GM19351 (cell line): ENCODE results near the gene EPGN.
A peak's percentile ranks its signal among the peaks of the same experiment; 100 is the strongest.

Experiments
- ATAC-seq: cut with Tn5 transposase; IDR thresholded peaks from one replicate; pipeline ENCODE4 v1.9.1; 2021; ENCODE audit warnings: mild to moderate bottlenecking, moderate library complexity; ENCODE audit not compliant: unreplicated experiment

Gene EPGN, protein sequence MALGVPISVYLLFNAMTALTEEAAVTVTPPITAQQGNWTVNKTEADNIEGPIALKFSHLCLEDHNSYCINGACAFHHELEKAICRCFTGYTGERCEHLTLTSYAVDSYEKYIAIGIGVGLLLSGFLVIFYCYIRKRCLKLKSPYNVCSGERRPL

DNA sequence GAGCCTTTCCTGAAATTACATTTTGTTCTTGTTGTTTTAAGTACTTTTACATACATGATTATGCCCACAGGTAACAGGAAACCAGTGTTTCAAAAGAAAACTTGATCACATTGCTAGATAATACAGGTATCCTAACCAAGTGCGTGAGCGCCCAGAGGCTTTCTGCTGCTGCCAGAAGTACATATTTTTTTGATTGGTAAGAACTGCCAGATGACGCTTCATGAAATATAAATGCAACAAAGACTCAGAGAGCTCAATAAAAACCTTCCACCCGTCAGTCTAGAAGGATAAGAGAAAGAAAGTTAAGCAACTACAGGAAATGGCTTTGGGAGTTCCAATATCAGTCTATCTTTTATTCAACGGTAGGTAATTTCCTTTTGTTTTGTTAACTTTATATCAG, at the start of gene EPGN:
Gene EPGN, plus strand, starts transcription at position 256 of the 400 bp plus-strand sequence. Its CDS starts 64 bp downstream, at position 320.
- ATAC-seq = no peak

DNA sequence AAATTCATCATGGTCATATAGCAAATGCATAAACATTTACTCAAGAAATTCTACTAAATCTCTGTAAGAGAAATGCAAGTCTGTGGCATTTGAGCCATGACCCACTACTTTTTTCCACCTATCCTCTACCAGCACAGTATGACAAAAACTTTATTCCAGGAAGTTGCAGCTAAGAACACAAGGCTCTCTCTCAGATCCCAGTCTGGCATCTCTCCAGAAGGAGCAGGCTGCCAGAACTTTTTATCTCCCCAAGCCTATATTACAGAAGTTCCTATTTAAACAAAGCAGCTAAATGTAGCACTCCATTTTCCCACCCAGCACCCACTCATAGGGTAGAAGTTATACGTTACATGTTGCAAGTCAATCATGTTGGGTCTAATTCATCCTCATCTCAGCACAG, 49.3 kb upstream of the EPGN start:
- ATAC-seq = no peak

DNA sequence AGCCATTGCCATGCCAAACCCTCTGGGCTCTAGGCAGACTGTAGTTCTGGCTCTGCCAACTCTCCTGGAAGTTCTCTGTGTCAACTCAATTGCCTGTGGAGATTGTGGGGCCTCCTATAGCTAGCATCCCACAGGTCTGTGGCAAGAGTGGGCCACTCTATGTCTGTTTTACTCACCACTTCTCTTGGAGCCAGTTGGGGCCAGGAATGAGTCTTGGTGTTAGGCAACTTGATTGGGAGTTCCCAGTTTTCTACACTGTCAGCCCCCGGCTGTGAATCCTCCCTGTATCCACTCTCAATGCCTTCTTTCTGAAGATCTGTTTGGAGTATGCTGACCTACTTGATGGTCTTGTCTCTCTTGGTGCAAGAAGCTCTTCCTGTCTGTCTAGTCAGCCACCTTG, 48.2 kb upstream of the EPGN start:
- no peak for ATAC-seq

DNA sequence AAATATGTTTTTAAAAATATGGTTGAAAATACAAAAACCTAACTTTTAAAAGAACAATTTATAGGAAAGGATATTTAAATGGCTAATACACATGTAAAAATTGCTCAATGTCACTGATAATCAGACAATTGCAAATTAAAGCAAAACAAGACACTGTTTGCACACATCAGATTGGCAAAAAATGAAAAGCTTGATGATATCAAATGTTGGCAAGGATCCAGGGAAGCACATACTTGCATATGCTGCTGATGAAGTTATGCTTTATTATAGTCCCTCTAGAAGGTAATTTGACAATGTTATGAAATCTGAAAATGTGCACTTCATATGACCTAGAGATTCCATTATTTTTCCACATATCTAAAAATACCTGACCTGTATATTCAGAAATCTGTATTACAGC, 45.7 kb upstream of the EPGN start:
- ATAC-seq = no peak

DNA sequence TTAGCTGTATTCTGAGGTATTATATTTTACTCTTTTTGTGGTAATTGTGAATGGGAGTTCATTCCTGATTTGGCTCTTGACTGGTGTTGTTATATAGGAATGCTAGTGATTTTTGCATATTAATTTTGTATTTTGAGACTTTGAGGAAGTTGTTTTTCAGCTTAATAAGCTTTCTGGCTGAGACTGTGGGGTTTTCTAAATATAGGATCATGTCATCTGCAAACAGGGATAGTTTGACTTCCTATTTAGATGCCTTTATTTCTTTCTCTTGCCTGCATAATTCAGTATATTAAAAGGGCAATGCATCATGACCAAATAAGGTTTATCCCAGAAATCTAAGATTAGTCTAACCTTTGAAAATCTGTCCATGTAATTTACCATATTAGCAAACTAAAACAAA, 44.7 kb upstream of the EPGN start:
- no peak for ATAC-seq

DNA sequence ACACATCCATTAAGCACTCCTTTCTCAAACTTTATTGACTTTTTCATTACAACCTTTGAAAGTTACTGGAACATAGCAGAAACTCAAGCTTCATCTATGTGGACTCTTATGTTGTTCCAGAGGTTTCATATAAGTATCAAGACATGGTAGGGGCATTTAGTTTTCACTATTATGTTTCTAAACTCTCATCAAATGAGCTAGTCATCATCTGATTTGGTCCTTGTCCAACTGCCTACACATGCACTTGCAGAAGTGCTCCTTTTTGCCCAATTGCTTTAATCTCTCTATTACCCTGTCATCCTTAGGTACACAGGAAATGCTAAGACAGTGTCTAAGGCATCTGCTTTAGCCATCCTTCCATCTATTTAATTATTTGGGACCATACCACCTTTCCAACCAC, 42.2 kb upstream of the EPGN start:
- ATAC-seq = no peak

DNA sequence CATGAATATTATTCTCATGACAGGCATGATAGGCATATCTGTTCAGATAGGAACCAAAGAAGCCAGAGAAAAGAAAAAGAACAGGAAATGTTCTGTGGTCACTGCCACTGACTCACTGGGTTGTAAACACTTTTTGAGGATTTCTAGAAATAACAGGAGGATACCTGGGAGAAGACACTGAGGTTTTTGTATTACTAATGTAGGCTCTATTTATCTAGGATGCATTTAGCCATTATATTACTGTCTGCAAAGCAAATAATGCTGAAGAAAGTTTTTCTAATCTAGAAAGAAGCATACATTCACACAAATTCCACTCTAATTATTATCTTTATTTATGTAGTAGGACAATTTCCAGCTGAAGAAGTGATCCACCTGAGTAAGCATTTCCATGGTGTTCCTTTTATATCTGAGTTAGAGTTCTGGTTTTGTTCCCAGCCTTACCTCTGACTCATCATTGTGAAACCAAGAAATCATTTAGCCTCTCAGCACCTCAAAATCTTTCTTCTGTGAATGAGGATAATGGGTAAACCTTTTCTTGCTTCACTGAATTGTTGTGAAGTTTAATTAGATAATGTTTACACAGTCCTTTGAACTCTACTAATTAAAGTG, 40.2 kb upstream of the EPGN start:
- ATAC-seq = no peak

DNA sequence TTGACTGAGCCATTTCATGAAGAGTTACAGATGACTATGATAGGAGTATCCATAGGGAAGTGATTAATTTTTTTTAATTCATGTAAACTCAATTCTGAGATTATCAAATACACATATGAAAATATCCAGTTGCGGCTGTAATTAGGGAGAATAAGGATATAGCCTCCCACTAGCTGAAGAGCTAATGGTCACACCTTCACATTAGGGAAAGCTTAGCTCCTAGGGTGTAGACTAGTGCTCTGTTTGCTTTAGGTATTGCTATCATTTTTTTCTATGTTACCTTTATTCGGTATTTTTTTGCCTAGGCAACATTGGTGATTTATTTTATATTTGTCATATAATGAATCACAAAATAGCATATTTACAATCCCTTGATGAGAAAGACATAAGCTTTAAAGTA, 39.6 kb upstream of the EPGN start:
- ATAC-seq = no peak

DNA sequence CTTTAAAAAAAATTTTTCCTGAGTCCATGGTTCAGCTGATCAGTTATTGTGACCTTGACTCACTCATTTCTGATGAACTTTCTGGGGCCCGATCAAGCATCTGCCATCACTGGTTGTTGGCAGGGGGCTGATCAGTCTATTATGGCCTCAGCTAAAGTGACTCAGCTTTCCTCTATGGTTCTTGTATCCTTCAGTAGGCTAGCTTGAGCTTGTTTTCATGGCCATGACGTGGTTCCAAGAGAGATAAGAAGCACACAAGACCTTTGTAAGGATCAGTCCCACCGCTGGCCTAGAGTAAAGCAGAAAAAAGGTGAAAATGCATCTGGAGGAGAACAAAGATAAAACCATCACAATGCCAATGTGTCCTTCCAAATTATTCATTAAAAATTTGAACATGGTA, 29.8 kb upstream of the EPGN start:
- no peak for ATAC-seq

DNA sequence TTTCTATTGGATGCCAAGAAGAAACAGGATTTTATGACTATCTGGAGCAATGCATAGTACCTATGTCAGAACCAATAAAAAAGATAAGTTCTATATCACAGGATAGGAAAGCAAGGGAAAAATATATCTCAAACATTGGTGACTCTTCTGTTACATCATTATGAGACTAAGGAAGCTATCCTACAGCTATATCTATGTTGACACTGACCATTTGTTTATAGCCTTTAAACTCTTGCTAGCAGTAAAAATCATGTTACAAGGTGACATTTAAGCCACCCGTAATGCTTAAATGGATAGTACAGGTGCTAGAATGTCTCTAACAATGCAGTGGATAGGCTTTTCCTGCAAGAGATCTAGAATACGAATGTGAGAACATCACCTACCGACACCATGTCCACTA, 28.6 kb upstream of the EPGN start:
- ATAC-seq = no peak

DNA sequence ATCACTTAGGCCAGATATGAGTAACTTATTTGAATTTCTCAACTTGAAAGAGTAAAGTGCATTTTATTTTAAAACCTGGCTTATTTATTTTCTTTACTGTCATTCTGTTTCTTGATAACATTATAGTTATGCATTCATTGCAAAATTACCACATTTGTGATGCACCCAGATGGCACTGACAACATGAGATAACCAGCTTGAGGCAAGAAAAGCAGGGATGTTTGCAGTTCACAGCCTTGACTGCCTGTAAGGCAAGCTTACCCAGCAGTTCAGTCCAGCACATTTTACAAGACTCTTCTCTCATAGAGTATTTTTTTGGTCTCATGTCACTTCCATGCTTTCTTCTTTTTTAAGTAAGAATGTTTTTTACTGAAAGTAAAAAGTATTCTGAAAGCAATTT, 25.3 kb upstream of the EPGN start:
- no peak for ATAC-seq

DNA sequence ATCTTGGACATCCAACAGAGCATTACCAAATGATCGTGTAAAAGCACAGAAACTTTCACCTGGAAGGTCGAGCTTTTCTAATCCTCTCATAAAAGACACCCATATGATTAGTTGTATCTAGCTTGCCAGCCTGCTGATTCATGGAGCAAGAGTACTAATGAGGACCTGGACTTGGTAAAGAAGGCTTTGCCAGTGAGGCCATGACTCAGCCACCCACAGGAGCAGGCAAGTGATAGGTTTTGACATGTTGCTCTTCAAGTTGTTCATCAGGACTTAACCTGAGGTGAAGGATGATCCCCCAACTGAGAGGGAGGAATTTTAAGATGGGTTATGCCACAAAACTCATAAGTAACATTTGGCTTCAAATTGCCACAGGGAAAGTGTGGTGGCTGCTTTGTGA, 24.7 kb upstream of the EPGN start:
- ATAC-seq = no peak

DNA sequence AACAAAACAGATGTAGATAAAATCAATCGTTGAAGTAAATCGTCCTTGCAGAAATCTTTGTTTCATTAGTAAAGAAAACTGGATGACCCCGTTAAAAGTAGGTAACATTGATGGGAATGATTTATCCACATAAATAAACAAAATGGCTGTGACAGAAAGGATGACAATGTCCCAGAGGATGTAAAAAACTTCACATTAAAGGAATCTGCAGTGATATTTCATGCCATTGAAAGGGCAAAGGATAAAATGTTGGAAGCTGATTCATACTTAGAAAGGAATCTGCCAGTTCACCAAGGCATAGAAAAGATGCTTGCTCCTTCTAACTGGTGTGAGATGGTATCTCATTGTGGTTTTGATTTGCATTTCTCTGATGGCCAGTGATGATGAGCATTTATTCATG, 24.2 kb upstream of the EPGN start:
- ATAC-seq = no peak

DNA sequence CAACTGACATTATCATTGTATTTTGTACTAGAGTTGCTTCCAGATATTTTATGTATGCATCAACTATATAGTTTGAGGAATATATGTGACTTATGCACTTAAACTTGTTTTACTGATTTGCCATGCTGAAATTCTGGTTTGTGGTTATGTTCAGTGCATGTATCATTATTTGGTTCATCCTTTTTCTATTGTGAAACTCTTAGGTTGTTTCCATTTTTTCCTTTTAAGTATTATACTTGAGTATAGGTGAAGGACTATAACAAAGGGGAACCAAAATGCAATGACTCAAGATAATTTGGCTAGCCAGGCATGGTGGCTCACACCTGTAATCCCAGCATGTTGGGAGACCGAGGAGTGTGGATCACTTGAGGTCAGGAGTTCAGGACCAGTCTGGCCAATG, 21.1 kb upstream of the EPGN start:
- ATAC-seq = no peak

DNA sequence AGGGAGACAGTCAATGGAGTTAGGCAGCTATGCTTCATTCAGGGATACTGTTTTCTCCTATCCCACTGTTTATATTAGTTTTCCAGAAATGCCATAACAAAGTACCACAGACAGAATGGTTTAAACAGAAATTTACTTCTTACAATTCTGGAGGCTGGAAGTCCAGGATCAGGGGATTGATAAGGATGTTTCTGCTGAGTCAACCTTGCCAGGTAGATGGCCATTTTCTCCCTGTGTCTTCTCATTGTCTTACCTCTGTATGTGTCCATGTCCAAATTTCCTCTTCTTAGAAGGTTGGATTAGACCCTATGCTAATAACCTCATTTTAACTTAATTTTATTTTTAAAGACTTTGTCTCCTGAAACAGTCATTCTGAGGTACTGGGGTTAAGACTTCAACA, 20.5 kb upstream of the EPGN start:
- no peak for ATAC-seq

DNA sequence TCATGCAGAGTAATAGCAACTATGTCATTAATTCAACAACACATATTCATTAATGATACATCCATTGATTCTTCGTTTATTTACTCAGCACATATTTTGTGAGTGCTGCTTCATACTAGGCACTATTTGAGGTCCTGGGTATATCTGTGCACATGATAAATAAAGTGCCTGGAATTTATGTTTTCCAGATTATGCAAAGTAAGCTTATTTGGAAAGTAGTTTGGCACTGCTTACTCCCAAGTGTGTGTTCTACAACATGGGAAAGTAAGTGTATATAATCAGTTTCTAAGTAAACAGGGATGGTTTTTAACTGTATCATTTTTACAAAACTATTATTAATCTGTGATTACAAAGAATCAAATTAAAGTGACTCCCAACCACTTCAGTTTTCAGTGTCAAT, 16.8 kb upstream of the EPGN start:
- ATAC-seq = no peak

DNA sequence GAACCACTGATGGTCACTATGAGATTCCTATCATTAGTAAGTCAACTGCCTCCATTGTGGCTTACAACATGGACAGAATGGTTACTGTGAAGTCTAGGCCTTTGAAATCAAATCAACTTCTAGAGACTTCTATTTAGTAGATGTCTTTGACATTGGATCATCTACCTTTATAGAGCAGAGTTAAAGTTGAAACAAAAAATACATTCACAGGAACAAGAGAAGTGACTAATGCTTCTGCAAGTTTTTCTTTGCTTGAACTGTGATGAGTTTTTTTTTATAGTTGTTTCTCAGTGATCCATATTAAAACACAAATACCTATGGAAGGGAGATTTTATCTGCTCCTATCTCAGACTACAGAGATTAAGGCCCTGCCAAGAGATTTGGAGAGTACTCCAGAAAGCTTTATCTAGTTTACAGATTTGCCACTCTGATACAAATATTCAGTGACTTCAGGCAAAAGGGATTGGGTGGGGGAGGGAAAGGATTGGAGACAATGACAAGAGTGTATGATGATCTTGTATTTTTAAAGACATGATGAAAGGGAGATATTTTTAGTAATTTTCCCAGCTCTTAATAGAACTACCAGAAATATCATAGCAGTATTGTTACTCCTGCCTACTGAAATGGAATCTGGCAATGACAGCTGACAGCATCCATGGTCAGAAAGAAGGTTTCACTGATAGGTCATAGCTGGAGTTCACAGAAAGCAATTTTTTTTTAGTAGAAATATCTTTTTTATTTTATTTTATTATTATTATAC, 16.0 kb upstream of the EPGN start:
- ATAC-seq = no peak

DNA sequence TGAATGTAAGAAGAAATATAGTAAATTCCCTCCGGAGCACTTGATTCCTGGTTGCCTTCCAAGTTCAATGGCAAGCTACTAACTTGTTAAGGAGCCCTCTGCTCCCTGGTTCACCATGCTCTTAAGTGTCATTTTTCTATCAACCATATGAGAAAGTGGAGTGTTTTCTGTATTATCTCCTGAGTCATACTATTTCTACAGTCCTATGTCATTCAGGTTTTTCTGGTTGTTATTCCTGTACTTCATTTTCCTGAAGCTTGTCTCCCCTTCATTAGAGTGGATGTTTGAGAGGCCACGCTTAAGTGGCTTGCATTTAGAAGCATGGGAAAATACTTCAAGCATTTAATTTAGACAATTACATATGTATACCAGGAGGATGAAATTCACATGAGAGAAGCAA, 14.7 kb upstream of the EPGN start:
- ATAC-seq = no peak

DNA sequence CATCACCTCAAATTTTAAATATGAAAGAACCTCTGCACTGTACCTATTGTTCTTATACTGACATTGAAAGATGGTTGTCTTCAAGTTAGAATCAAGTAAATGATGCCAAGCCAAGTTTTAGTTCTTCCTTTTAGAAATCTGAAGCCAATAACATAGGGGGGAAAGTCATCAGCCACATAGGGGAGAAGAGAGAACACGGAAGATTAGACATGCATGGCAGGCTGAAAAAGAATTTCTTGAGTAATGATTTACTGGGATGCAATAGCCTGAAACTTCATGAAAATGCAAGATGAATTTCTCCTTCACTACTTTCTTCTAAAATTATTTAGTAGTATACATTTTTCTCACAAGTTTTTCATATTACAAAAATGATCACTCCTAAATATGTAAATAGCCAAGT, 13.6 kb upstream of the EPGN start:
- no peak for ATAC-seq

DNA sequence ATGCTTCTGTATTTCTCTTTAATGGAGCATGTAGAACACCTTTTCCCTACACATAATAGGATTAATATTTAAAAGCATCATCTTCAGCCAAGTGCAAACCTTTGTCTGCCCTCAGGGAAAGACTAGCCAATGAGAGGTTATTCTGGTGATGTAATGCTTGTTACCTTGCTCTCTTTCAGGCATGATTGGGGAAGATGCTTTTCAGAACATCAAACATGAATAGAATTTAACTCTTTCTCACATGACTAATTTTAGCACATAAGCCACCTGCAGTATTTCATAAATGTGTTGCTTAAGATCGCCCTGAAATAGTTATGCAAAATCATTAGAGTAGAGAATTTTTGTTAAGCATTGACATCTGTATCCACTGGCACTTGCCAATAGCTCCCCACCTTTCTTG, 10.7 kb upstream of the EPGN start:
- ATAC-seq = peak; percentile 48

DNA sequence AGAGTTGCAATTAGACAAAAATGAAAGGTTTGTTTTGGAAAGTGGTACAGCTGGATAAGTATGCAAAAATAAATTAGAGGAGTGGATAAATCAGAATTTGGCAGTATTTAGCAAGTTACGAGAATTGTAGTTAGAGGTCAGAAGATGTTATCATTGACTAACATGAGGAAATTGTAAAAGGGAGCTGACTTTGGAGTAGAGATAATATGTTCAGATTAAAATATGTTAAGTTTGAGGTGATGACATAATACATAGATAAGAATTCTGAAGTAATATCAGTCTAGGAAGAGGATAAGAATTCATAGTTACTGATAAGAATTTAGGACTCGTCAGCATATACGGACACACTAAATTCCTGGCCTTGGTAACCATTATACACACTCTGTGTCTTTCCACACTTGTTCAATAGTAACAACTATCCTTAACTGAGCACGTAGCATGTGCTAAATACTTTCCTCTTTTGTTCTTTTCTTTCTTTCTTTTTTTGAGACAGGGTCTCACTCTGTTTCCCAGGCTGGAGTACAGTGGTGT, 4.1 kb upstream of the EPGN start:
- no peak for ATAC-seq

DNA sequence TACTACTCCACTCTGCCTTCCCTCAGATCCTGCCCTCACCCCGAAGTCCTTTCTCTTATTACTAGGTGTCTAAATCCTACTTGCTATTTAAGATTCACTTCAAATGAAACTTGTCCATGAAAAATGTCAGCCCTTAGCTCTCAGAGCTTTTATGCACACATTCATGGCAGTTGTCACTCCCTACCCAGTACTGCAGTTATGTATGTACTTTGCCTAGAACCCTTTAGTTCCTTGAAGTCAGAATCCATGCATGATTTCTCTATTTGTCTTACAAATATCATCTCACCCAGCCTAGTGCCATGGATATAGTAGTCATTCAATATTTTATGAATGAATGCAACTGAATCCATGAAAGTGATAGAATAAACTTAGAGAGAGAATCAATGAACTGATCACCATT, 3.3 kb upstream of the EPGN start:
- ATAC-seq = no peak
